Fibroblast of gingiva (primary cell): ENCODE measurements around the gene CSRP1.
"Not testable (repeated sequence)": the region's sequence is repeated elsewhere in the genome, so short reads cannot be mapped to it uniquely, and the experiment has no call there.

Experiments used
- DNase-seq: peaks from one replicate; pipeline ENCODE4 v3.0.0-alpha.2; 2011; ENCODE audit warnings: low read depth

The CSRP1 gene

GRCh38 chr1:201537891-201538611 is 31.1 kb upstream of the CSRP1 start:
- DNase-seq, result peak; percentile 43

- DNase-seq, result no peak
These were observed 30.5 kb upstream of the CSRP1 start for GRCh38 chr1:201537467-201537866.

- no peak for DNase-seq
These were observed 30.1 kb upstream of the CSRP1 start for GRCh38 chr1:201537028-201537427.

- peak; percentile 81 for DNase-seq
These were observed 29.6 kb upstream of the CSRP1 start for GRCh38 chr1:201536558-201536957.

- DNase-seq, result no peak
These were observed 29.0 kb upstream of the CSRP1 start for GRCh38 chr1:201535919-201536245.

- DNase-seq, result no peak
These were observed 28.4 kb upstream of the CSRP1 start for GRCh38 chr1:201535046-201535918.

GRCh38 chr1:201533836-201534235 is 26.9 kb upstream of the CSRP1 start:
- no peak for DNase-seq

- no peak for DNase-seq
These were observed 24.9 kb upstream of the CSRP1 start for GRCh38 chr1:201531551-201532425.

- DNase-seq, result peak; percentile 91
These were observed 24.0 kb upstream of the CSRP1 start for GRCh38 chr1:201530741-201531531.

- DNase-seq, result no peak
These were observed 21.8 kb upstream of the CSRP1 start for GRCh38 chr1:201528631-201529252.

GRCh38 chr1:201527879-201528278 is 21.0 kb upstream of the CSRP1 start:
- no peak for DNase-seq

GRCh38 chr1:201525193-201525778 is 18.4 kb upstream of the CSRP1 start:
- DNase-seq, result no peak

- not testable (repeated sequence) for DNase-seq
These were observed 13.2 kb upstream of the CSRP1 start for GRCh38 chr1:201520046-201520575.

- DNase-seq, result no peak
These were observed 11.1 kb upstream of the CSRP1 start for GRCh38 chr1:201518071-201518470.

GRCh38 chr1:201517631-201518030 is 10.7 kb upstream of the CSRP1 start:
- DNase-seq, result no peak

GRCh38 chr1:201516511-201517127 is 9.7 kb upstream of the CSRP1 start:
- DNase-seq, result no peak

GRCh38 chr1:201515895-201516294 is 9.0 kb upstream of the CSRP1 start:
- DNase-seq, result no peak

GRCh38 chr1:201515062-201515750 is 8.3 kb upstream of the CSRP1 start:
- DNase-seq, result no peak

- no peak for DNase-seq
These were observed 7.5 kb upstream of the CSRP1 start for GRCh38 chr1:201514466-201514865.
